ENCODE measurements around the gene BORCS5. TPM values are rescaled to one million over a fixed set of nuclear protein-coding genes. Genes with fewer than 3 reads are reported as not detected.
"Not testable (repeated sequence)": the region's sequence is repeated elsewhere in the genome, so short reads cannot be mapped to it uniquely, and the experiment has no call there.

Gene BORCS5
- total RNA-seq, 1 donor from 2014 or later = 13.3 TPM

DNA sequence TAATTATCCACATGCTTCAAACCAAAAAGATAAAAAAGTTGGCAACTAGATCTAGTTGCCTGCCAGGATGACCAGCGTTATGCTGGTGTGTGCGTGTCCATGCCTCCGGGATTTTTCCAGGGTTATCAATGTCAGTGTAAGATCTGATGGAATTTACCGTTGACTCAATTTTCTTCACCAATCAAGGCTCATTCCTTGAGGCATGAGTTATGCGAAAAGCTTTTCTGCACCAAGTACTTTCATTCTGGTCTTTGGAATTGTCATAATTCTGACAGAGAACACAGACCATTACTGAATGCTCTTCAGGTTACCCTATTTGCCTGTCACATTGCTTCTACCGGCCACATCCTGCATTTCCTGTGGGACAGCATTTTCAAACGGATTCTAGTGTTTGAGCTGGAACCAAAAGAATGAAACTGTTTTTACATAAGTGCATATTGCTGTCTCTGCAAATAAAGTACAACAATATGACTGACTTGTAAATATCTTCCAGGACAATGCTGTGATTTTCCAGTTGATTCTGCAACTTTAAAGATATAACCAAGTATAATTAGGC is 114.0 kb downstream of the BORCS5 start:
- no peaks in the 10 kb centered on the region for H3K27me3 Mint-ChIP-seq (ENCODE audit: insufficient read depth, low read depth)
- peaks cover 42% of the 10 kb centered on the region for H3K36me3 Mint-ChIP-seq
- H3K4me3 Mint-ChIP-seq = no peak overlapping the region
- Histone ChIP-seq H3K4me1 (no peaks in the 10 kb centered on the region), H4K20me1 (ENCODE audit: low read depth) (no peaks in the 10 kb centered on the region), H3K4me2 (no peak overlapping the region), H3K27ac (no peak overlapping the region), H3K4me3 (no peak overlapping the region), H2AFZ (replicated peaks) (no peak overlapping the region), H3K27me3 (no peaks in the 10 kb centered on the region), H3K79me2 (ENCODE audit: low read depth) (no peaks in the 10 kb centered on the region), H3K9me3 (ENCODE audit: low read depth) (no peaks in the 10 kb centered on the region), H3K9ac (no peak overlapping the region), H3K36me3 (no peaks in the 10 kb centered on the region), H3F3A (ENCODE audit: low read depth) (no peaks in the 10 kb centered on the region)
- no peak overlapping the region for H3K27ac Mint-ChIP-seq
- no peak for DNase-seq (ENCODE audit: low spot score)
- H3K4me1 Mint-ChIP-seq = no peaks in the 10 kb centered on the region
- TF ChIP-seq EZH2 (IDR thresholded peaks at IDR 0.05) (no peak), EZH2phosphoT487 (IDR thresholded peaks at IDR 0.05) (no peak)
- TF ChIP-seq, protein P1, sequence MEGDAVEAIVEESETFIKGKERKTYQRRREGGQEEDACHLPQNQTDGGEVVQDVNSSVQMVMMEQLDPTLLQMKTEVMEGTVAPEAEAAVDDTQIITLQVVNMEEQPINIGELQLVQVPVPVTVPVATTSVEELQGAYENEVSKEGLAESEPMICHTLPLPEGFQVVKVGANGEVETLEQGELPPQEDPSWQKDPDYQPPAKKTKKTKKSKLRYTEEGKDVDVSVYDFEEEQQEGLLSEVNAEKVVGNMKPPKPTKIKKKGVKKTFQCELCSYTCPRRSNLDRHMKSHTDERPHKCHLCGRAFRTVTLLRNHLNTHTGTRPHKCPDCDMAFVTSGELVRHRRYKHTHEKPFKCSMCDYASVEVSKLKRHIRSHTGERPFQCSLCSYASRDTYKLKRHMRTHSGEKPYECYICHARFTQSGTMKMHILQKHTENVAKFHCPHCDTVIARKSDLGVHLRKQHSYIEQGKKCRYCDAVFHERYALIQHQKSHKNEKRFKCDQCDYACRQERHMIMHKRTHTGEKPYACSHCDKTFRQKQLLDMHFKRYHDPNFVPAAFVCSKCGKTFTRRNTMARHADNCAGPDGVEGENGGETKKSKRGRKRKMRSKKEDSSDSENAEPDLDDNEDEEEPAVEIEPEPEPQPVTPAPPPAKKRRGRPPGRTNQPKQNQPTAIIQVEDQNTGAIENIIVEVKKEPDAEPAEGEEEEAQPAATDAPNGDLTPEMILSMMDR (IDR thresholded peaks at IDR 0.05) = no peak
- peaks cover 15% of the 10 kb centered on the region for H3K9me3 Mint-ChIP-seq

DNA sequence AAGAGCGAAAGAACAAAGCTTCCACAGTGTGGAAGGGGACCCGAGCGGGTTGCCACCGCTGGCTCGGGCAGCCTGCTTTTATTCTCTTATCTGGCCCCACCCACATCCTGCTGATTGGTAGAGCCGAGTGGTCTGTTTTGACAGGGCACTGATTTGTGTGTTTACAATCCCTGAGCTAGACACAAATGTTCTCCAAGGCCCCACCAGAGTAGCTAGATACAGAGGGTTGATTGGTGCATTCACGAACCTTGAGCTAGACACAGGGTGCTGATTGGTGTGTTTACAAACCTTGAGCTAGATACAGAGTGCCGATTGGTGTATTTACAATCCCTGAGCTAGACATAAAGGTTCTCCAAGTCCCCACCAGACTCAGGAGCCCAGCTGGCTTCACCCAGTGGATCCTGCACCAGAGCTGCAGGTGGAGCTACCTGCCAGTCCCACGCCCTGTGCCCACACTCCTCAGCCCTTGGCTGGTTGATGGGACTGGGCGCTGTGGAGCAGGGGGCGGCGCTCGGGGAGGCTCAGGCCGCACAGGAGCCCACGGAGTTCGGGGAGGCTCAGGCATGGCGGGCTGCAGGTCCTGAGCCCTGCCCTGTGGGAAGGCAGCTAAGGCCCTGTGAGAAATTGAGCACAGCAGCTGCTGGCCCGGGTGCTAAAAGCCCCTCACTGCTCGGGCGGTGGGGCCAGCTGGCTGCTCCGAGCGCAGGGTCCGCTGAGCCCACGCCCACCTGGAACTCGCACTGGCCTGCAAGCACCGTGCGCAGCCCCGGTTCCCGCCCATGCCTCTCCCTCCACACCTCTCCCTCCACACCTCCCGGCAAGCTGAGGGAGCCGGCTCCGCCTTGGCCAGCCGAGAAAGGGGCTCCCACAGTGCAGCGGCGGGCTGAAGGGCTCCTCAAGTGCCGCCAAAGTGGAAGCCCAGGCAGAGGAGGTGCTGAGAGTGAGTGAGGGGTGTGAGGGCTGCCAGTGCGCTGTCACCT is 115.4 kb downstream of the BORCS5 start:
- not testable (repeated sequence) for H3K4me1 Mint-ChIP-seq; H3F3A ChIP-seq (ENCODE audit: low read depth); H3K9me3 ChIP-seq (ENCODE audit: low read depth); H3K27ac Mint-ChIP-seq; H3K4me1 ChIP-seq; DNase-seq (ENCODE audit: low spot score); H3K27me3 ChIP-seq; H3K4me3 Mint-ChIP-seq; H3K4me2 ChIP-seq; H3K4me3 ChIP-seq; H3K9ac ChIP-seq; H2AFZ ChIP-seq (replicated peaks); H3K27me3 Mint-ChIP-seq (ENCODE audit: insufficient read depth, low read depth); H3K79me2 ChIP-seq (ENCODE audit: low read depth); H3K36me3 ChIP-seq; H4K20me1 ChIP-seq (ENCODE audit: low read depth); H3K27ac ChIP-seq
- Mint-ChIP-seq H3K36me3 (peaks cover 49% of the 10 kb centered on the region), H3K9me3 (peaks cover 15% of the 10 kb centered on the region)

DNA sequence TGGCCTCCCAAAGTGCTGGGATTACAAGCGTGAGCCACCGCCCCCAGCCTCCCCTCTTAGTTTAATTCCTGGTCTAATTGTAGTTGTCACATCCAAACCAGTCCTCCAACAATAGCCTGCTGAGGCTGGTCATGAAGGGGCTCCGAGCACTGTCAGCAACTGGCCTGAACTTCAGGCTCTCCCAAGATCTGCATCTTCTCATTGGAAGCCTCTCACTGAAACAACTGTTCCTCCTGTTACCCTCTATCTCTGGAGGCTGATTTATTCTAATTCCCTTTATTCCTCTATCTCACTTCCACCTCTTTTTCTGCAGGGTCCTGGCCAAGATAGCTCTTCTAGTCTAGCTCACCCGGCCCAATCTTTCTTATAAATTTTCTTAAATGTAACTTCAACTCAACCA is 116.3 kb downstream of the BORCS5 start:
- Histone ChIP-seq H3K4me3 (no peak overlapping the region), H4K20me1 (ENCODE audit: low read depth) (no peaks in the 10 kb centered on the region), H3K79me2 (ENCODE audit: low read depth) (no peaks in the 10 kb centered on the region), H2AFZ (replicated peaks) (no peak overlapping the region), H3K4me2 (no peak overlapping the region), H3K27ac (no peak overlapping the region), H3K36me3 (no peaks in the 10 kb centered on the region), H3K9me3 (ENCODE audit: low read depth) (no peaks in the 10 kb centered on the region), H3K27me3 (no peaks in the 10 kb centered on the region), H3K4me1 (no peaks in the 10 kb centered on the region), H3K9ac (no peak overlapping the region), H3F3A (ENCODE audit: low read depth) (no peaks in the 10 kb centered on the region)
- peaks cover 15% of the 10 kb centered on the region for H3K9me3 Mint-ChIP-seq
- no peak overlapping the region for H3K27ac Mint-ChIP-seq
- H3K4me3 Mint-ChIP-seq = no peak overlapping the region
- no peaks in the 10 kb centered on the region for H3K27me3 Mint-ChIP-seq (ENCODE audit: insufficient read depth, low read depth)
- TF ChIP-seq EZH2 (IDR thresholded peaks at IDR 0.05) (no peak), EZH2phosphoT487 (IDR thresholded peaks at IDR 0.05) (no peak)
- TF ChIP-seq, protein P1 (IDR thresholded peaks at IDR 0.05) = no peak
- peaks cover 51% of the 10 kb centered on the region for H3K36me3 Mint-ChIP-seq
- DNase-seq (ENCODE audit: low spot score) = no peak
- H3K4me1 Mint-ChIP-seq = no peaks in the 10 kb centered on the region

DNA sequence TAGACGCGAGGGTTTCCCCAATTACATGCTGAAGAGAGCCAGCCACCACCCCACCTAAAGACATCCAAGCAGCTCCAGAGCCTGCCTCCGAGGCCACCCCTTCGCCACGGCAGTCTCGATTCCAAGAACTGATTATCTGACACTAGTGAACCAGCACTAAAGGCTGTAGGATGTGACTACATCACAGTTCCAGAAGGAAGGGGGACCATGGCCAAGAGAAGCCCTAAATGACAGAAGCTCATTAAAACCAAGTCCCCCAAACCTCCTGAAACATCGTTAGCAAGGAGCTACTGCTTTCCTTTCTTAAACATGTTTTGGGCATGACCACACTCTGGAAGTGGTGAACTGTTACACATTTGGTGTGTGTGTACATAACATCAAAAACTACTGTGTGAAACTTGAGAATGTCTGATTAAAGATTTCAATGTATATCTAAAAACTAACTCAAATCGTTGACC is 117.6 kb downstream of the BORCS5 start:
- peaks cover 48% of the 10 kb centered on the region for H3K36me3 Mint-ChIP-seq
- no peak for DNase-seq (ENCODE audit: low spot score)
- Histone ChIP-seq H3K9ac (no peak overlapping the region), H3K4me2 (no peak overlapping the region), H2AFZ (replicated peaks) (no peak overlapping the region), H3F3A (ENCODE audit: low read depth) (no peaks in the 10 kb centered on the region), H3K79me2 (ENCODE audit: low read depth) (no peaks in the 10 kb centered on the region), H3K27me3 (no peaks in the 10 kb centered on the region), H3K4me1 (no peaks in the 10 kb centered on the region), H4K20me1 (ENCODE audit: low read depth) (no peaks in the 10 kb centered on the region), H3K36me3 (no peaks in the 10 kb centered on the region), H3K27ac (no peak overlapping the region), H3K9me3 (ENCODE audit: low read depth) (no peaks in the 10 kb centered on the region), H3K4me3 (no peak overlapping the region)
- H3K4me3 Mint-ChIP-seq = no peak overlapping the region
- H3K27ac Mint-ChIP-seq = no peak overlapping the region
- TF ChIP-seq EZH2phosphoT487 (IDR thresholded peaks at IDR 0.05) = no peak
- TF ChIP-seq EZH2 (IDR thresholded peaks at IDR 0.05) = no peak
- TF ChIP-seq, protein P1 (IDR thresholded peaks at IDR 0.05) = no peak
- H3K9me3 Mint-ChIP-seq = peaks cover 12% of the 10 kb centered on the region
- peaks cover 2% of the 10 kb centered on the region for H3K27me3 Mint-ChIP-seq (ENCODE audit: insufficient read depth, low read depth)
- no peaks in the 10 kb centered on the region for H3K4me1 Mint-ChIP-seq

All from neural progenitor cell (in vitro differentiated cells).